ENCODE results near the gene MUC5AC.
"Not testable (repeated sequence)": the region's sequence is repeated elsewhere in the genome, so short reads cannot be mapped to it uniquely, and the experiment has no call there.

Gene MUC5AC

GRCh38 chr11:1163321-1163910 is 5.7 kb downstream of the MUC5AC start:
- DNase-seq (ENCODE audit: low spot score) = peak; percentile 33

GRCh38 chr11:1163911-1164735 is 6.4 kb downstream of the MUC5AC start:
- TF ChIP-seq, protein P1, sequence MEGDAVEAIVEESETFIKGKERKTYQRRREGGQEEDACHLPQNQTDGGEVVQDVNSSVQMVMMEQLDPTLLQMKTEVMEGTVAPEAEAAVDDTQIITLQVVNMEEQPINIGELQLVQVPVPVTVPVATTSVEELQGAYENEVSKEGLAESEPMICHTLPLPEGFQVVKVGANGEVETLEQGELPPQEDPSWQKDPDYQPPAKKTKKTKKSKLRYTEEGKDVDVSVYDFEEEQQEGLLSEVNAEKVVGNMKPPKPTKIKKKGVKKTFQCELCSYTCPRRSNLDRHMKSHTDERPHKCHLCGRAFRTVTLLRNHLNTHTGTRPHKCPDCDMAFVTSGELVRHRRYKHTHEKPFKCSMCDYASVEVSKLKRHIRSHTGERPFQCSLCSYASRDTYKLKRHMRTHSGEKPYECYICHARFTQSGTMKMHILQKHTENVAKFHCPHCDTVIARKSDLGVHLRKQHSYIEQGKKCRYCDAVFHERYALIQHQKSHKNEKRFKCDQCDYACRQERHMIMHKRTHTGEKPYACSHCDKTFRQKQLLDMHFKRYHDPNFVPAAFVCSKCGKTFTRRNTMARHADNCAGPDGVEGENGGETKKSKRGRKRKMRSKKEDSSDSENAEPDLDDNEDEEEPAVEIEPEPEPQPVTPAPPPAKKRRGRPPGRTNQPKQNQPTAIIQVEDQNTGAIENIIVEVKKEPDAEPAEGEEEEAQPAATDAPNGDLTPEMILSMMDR (IDR thresholded peaks at IDR 0.05; ENCODE audit: extremely low read depth, missing control alignments) = no peak
- DNase-seq (ENCODE audit: low spot score) = peak; percentile 19

More at GRCh38 chr11:1163321-1163910, 5.7 kb downstream of the MUC5AC start:
- TF ChIP-seq, protein P1 (IDR thresholded peaks at IDR 0.05; ENCODE audit: extremely low read depth, missing control alignments) = no peak

GRCh38 chr11:1164779-1165255 is 7.1 kb downstream of the MUC5AC start:
- DNase-seq (ENCODE audit: low spot score) = not testable (repeated sequence)

DNA sequence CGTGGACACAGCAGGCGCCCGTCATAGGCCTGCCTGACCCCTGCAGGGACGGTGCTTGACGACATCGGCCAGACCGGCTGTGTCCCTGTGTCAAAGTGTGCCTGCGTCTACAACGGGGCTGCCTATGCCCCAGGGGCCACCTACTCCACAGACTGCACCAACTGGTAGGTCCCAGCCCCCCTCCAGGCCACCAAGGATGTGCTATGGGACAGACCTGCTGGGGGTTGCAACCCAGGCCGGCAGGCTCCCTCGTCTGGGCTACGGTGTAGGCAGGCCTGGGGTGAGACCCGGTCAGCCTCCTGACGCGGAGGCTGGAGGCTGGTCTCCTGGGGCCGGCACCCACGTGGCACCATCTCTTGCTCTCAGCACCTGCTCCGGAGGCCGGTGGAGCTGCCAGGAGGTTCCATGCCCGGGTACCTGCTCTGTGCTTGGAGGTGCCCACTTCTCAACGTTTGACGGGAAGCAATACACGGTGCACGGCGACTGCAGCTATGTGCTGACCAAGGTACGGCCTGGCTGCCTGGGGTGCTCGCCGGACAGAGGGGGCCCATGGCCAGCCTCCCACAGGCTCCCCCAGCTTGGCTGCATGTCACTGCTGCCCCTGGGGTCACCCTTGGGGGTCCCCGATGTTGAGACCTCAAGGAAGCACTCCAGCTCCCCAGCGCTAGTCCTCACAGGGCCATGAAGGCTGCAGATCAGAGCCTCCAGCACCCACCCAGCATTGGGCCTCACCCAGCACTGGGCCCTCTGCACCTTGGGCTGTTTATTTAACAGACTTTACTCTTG is 7.7 kb downstream of the MUC5AC start:
- TF ChIP-seq, protein P1 (IDR thresholded peaks at IDR 0.05; ENCODE audit: extremely low read depth, missing control alignments) = no peak
- DNase-seq (ENCODE audit: low spot score) = peak; percentile 15

GRCh38 chr11:1167256-1167655 is 9.5 kb downstream of the MUC5AC start:
- TF ChIP-seq, protein P1 (IDR thresholded peaks at IDR 0.05; ENCODE audit: extremely low read depth, missing control alignments) = no peak
- no peak for DNase-seq (ENCODE audit: low spot score)

GRCh38 chr11:1167751-1168231 is 10.0 kb downstream of the MUC5AC start:
- no peak for DNase-seq (ENCODE audit: low spot score)
- TF ChIP-seq, protein P1 (IDR thresholded peaks at IDR 0.05; ENCODE audit: extremely low read depth, missing control alignments) = no peak

DNA sequence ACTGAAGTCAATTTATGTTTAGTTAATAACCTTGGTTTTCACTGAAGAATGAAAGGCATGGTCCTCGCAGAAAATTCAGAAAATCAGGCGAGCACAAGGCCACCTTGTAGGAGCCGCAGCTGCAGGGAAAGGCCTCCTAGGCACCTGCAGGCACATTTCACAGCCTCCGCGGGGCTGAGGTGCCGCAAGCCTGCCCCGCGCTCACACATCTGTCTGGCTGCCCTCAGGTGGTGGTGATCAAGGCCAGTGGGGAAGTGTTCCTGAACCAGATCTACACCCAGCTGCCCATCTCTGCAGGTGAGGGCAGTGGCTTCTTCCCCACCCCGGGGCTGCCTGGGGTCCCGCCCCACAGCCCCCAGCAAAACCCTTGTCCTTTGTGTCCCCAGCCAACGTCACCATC is 10.5 kb downstream of the MUC5AC start:
- TF ChIP-seq, protein P1 (IDR thresholded peaks at IDR 0.05; ENCODE audit: extremely low read depth, missing control alignments) = no peak
- no peak for DNase-seq (ENCODE audit: low spot score)
